PC-9 (cell line): ENCODE results near the gene SLC12A9. TPM values are rescaled to one million over a fixed set of nuclear protein-coding genes. Genes with fewer than 3 reads are reported as not detected.

Source experiments
- BruUV-seq: library from RNA; stranded (reverse); fragments of 400-500 nt; replicated peaks from 2 replicates; lab custom pipeline; 2021; lab: Mats Ljungman, UMichigan
- CTCF ChIA-PET: fragments of 300-600 bp; sonication (Branson Sonifier 250); formaldehyde crosslinking; loops from one replicate; lab custom pipeline; 2022; ENCODE audit warnings: antibody characterized with exemption; lab: Charles Lee
- POLR2A ChIA-PET: fragments of 300-600 bp; sonication (Branson Sonifier 250); formaldehyde crosslinking; loops from one replicate; lab custom pipeline; 2022; ENCODE audit warnings: antibody characterized with exemption; ENCODE audit not compliant: unreplicated experiment; lab: Charles Lee
- DNase-seq, 2 experiments: peaks; one replicate each; pipeline versions ENCODE4 v3.0.0 to v3.0.0-alpha.2; 2015 to 2022; ENCODE audit warnings: mixed read lengths in 1 of 2
- H2AFZ ChIP-seq: fragments of 200-600 bp; sonication (generic); 2 replicates; pipeline ENCODE4 v1.8.1; 2017; ENCODE audit warnings: antibody characterized with exemption
- H3F3A ChIP-seq: fragments of 200-600 bp; sonication (generic); 2 replicates; pipeline ENCODE4 v1.8.1; 2017; ENCODE audit warnings: antibody characterized with exemption, mild to moderate bottlenecking, low read depth; ENCODE audit not compliant: insufficient read depth
- H3K27ac ChIP-seq: fragments of 200-600 bp; sonication (generic); 2 replicates; pipeline ENCODE4 v1.6.1; 2016; ENCODE audit warnings: mixed run types
- H3K27me3 ChIP-seq: fragments of 200-600 bp; sonication (generic); 2 replicates; pipeline ENCODE4 v1.6.1; 2016; ENCODE audit warnings: low read depth, mixed run types; ENCODE audit not compliant: insufficient read depth
- H3K36me3 ChIP-seq: fragments of 200-600 bp; sonication (generic); 2 replicates; pipeline ENCODE4 v1.6.1; 2016; ENCODE audit warnings: low read depth, mixed run types
- H3K4me1 ChIP-seq: fragments of 200-600 bp; sonication (generic); replicated peaks from 2 replicates; pipeline ENCODE4 v1.6.1; 2016; ENCODE audit warnings: mixed run types; ENCODE audit not compliant: insufficient read depth
- H3K4me2 ChIP-seq: fragments of 200-600 bp; sonication (generic); 2 replicates; pipeline ENCODE4 v1.6.1; 2017; ENCODE audit warnings: mixed run types
- H3K4me3 ChIP-seq: fragments of 200-600 bp; sonication (generic); 2 replicates; pipeline ENCODE4 v1.6.1; 2016; ENCODE audit warnings: mixed run types
- H3K79me2 ChIP-seq: fragments of 200-600 bp; sonication (generic); 2 replicates; pipeline ENCODE4 v1.6.1; 2017; ENCODE audit warnings: low read depth, mixed run types
- H3K9me2 ChIP-seq: fragments of 200-600 bp; sonication (generic); 2 replicates; pipeline ENCODE4 v1.8.1; 2017; ENCODE audit warnings: mild to moderate bottlenecking; ENCODE audit not compliant: insufficient read depth
- H3K9me3 ChIP-seq: fragments of 200-600 bp; sonication (generic); 2 replicates; pipeline ENCODE4 v1.8.1; 2016; ENCODE audit warnings: low read depth; ENCODE audit not compliant: insufficient read depth
- H4K20me1 ChIP-seq: fragments of 200-600 bp; sonication (generic); 2 replicates; pipeline ENCODE4 v1.8.1; 2017; ENCODE audit not compliant: insufficient read depth
- EZH2 ChIP-seq: fragments of 200-600 bp; sonication (generic); IDR thresholded peaks from 2 replicates; pipeline ENCODE4 v1.8.0; 2017; ENCODE audit warnings: antibody characterized with exemption, low read depth
- intact Hi-C: fragments of 100-400 bp; cut with micrococcal nuclease; formaldehyde crosslinking; loops from one replicate; pipeline ENCODE4 v1.10.0; 2022; ENCODE audit not compliant: unreplicated experiment
- total RNA-seq: library from RNA; stranded (reverse); gene quantifications from 2 replicates; pipeline ENCODE4 v1.2.3, GENCODE V29; 2021
- TF ChIP-seq, protein P1 (sequence below): fragments of 200-600 bp; sonication (generic); conservative IDR thresholded peaks from 2 replicates; pipeline ENCODE4 v1.6.1; 2017; ENCODE audit warnings: mixed run types, antibody characterized with exemption, mild to moderate bottlenecking, moderate library complexity

The SLC12A9 gene
- total RNA-seq, 1 experiment from 2014 or later: 36.7 TPM

DNA sequence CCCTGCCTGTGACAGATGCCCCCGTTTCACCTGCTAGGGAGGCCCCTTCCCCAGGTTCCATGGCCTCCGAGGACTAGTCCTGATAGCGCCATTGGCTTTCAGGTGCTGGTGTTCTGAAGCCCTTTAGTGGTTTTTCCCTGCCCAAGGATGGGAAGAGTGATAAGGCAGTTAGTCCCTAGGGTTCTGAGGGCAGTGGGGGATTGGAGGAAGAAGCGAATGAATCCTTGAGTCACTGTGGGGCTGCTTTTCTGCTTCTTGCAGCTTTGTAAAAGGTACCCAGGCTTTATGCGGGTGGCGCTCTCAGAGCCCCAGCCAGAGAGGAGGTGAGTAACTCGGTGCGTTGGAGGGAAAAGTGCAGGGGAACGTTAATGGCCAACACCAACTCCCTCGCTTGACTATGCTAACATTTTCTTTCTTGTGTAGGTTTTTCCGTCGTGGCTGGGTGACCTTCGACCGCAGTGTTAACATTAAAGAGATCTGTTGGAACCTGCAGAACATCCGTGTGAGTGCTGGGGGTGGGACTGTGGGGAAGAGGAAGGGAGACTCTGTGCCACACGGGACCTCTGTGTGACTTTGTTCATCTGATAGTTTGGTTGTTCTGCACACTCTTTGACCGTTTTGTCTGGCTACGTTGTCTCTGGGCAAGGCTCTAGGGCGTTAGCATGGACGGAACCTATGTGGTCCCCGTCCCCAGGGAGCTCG is 33.1 kb downstream of the SLC12A9 start:
- H3K36me3 ChIP-seq: peaks cover 28% of the 10 kb centered on the region

DNA sequence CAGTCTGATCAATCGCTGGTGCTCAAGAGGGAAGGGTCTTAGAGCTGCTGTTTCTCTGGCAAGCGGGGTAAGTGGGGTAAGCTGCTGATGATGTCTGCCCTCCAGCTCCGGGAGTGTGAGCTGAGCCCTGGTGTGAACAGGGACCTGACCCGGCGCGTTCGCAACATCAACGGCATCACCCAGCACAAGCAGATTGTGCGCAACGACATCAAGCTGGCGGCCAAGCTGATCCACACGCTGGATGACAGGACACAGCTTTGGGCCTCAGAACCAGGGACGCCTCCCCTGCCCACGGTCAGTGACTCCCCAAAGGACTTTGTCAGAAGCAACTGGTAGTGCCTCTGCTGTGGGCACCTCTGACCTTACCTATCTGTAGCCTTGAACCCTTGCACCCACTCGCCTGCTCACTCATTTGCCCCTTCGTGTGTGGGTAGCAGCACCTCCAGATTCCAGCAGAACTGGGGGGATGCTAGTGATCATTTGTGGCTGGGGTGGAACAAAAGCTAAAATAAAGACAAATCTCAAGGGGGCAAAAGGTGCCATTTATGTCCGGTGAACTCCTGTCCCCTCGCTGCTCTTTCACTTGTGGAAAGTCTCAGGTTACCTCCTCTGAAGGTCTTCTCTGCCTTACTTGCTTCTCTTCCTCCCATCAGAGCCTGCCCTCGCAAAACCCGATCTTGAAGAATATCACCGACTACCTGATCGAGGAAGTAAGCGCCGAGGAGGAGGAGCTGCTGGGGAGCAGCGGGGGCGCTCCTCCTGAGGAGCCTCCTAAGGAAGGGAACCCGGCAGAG is 33.8 kb downstream of the SLC12A9 start:
- Histone ChIP-seq H3K79me2 (peaks cover 33% of the 10 kb centered on the region), H3K4me2 (no peak overlapping the region), H3K27me3 (no peaks in the 10 kb centered on the region), H3K9me2 (no peaks in the 10 kb centered on the region), H3K4me1 (peaks cover 19% of the 10 kb centered on the region), H2AFZ (no peak overlapping the region), H3K9me3 (no peaks in the 10 kb centered on the region), H3K27ac (no peak overlapping the region), H3K36me3 (peaks cover 27% of the 10 kb centered on the region), H3F3A (peaks cover 56% of the 10 kb centered on the region), H4K20me1 (peaks cover 8% of the 10 kb centered on the region), H3K4me3 (no peak overlapping the region)
- intact Hi-C loops: no loop called here
- ChIA-PET CTCF (no interaction called here), POLR2A (interaction anchor here (0.6 to 1.2 kb wide), 3 partner anchors 12 to 332 kb away, joined by 3 to 12 read pairs (median 4); partner anchors contain the start of genes SRRT and ZNHIT1)
- no peak for TF ChIP-seq EZH2
- TF ChIP-seq, protein P1, sequence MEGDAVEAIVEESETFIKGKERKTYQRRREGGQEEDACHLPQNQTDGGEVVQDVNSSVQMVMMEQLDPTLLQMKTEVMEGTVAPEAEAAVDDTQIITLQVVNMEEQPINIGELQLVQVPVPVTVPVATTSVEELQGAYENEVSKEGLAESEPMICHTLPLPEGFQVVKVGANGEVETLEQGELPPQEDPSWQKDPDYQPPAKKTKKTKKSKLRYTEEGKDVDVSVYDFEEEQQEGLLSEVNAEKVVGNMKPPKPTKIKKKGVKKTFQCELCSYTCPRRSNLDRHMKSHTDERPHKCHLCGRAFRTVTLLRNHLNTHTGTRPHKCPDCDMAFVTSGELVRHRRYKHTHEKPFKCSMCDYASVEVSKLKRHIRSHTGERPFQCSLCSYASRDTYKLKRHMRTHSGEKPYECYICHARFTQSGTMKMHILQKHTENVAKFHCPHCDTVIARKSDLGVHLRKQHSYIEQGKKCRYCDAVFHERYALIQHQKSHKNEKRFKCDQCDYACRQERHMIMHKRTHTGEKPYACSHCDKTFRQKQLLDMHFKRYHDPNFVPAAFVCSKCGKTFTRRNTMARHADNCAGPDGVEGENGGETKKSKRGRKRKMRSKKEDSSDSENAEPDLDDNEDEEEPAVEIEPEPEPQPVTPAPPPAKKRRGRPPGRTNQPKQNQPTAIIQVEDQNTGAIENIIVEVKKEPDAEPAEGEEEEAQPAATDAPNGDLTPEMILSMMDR: no peak
- no TSS peak for BruUV-seq
- DNase-seq: no peak

More for the DNA sequence above, 33.1 kb downstream of the SLC12A9 start:
- Histone ChIP-seq H3K27ac (no peak overlapping the region), H3F3A (peaks cover 48% of the 10 kb centered on the region), H3K4me2 (no peak overlapping the region), H3K79me2 (peaks cover 39% of the 10 kb centered on the region), H3K27me3 (no peaks in the 10 kb centered on the region), H3K4me1 (peaks cover 11% of the 10 kb centered on the region), H3K9me3 (no peaks in the 10 kb centered on the region), H2AFZ (no peak overlapping the region), H3K4me3 (no peak overlapping the region), H3K9me2 (no peaks in the 10 kb centered on the region), H4K20me1 (peaks cover 16% of the 10 kb centered on the region)
- BruUV-seq: no TSS peak
- TF ChIP-seq, protein P1: no peak
- no peak for TF ChIP-seq EZH2
- intact Hi-C loops: no loop called here
- ChIA-PET CTCF (no interaction called here), POLR2A (interaction anchor here (0.6 kb wide), 1 partner anchor 332 kb away, joined by 3 read pairs; the partner anchor contains the start of gene ZNHIT1)
- DNase-seq: no peak

DNA sequence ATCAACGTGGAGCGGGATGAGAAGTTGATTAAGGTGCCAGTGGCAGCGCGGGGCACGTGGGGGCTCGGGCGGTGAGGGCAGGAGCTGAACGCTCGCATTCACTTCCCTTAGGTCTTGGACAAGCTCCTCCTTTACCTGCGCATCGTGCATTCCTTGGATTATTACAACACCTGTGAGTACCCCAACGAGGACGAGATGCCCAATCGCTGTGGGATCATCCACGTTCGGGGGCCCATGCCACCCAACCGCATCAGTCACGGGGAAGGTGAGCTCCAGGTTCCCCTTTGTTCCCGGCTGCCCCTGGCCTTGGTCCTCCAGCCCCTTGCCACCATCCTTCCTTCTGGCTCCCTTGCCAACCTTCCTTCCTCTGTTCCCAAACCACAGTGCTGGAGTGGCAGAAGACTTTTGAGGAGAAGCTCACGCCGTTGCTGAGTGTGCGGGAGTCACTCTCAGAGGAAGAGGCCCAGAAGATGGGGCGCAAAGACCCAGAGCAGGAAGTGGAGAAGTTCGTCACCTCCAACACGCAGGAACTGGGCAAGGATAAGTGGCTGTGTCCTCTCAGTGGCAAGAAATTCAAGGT is 34.5 kb downstream of the SLC12A9 start:
- H3K9me3 ChIP-seq: no peaks in the 10 kb centered on the region
- ChIA-PET POLR2A (interaction anchor here (0.6 to 1.2 kb wide), 3 partner anchors 12 to 458 kb away, joined by 3 to 12 read pairs (median 4); partner anchors contain the start of gene SRRT), CTCF (no interaction called here)
- TF ChIP-seq, protein P1: no peak
- no peak for TF ChIP-seq EZH2
- intact Hi-C loops: no loop called here
- no peaks in the 10 kb centered on the region for H3K9me2 ChIP-seq
- no peak overlapping the region for H3K4me2 ChIP-seq
- BruUV-seq: no TSS peak
- peaks cover 4% of the 10 kb centered on the region; the same call in 1 of the 2 replicates for H4K20me1 ChIP-seq
- no peak overlapping the region for H3K4me3 ChIP-seq
- H2AFZ ChIP-seq: no peak overlapping the region
- H3K79me2 ChIP-seq: peaks cover 27% of the 10 kb centered on the region
- H3K36me3 ChIP-seq: peaks cover 24% of the 10 kb centered on the region
- no peak overlapping the region for H3K27ac ChIP-seq
- no peaks in the 10 kb centered on the region for H3K27me3 ChIP-seq
- no peak for DNase-seq
- peaks cover 26% of the 10 kb centered on the region for H3K4me1 ChIP-seq
- H3F3A ChIP-seq: peaks cover 63% of the 10 kb centered on the region
